NCI-H2227 (cell line): Measurements from ENCODE around the gene GPR55.
"Not testable (repeated sequence)": the region's sequence is repeated elsewhere in the genome, so short reads cannot be mapped to it uniquely, and the experiment has no call there.

Source experiments
- DNase-seq: peaks from one replicate; lab custom pipeline; 2025; ENCODE audit not compliant: unreplicated experiment; lab: John Stamatoyannopoulos, UW

GPR55 gene

DNA sequence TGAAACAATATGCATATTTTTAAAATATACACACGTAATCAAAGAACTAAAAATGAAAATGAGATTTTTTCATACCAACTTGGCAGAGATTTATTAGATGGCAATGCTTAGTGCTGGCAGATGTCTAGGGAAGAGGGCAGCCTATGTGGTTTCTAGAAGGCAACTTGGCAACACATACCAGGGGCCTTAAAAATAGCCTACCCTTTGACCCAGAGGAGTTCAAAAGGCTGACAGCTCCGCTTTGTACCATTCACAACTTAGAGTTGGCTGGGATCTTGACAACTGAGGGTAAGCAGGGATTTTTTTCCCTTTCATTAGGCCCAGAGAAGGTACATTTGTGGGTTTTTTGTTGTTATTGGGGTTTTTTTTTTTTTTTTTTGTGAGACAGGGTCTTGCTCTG is 26.4 kb upstream of the GPR55 start:
- no peak for DNase-seq

DNA sequence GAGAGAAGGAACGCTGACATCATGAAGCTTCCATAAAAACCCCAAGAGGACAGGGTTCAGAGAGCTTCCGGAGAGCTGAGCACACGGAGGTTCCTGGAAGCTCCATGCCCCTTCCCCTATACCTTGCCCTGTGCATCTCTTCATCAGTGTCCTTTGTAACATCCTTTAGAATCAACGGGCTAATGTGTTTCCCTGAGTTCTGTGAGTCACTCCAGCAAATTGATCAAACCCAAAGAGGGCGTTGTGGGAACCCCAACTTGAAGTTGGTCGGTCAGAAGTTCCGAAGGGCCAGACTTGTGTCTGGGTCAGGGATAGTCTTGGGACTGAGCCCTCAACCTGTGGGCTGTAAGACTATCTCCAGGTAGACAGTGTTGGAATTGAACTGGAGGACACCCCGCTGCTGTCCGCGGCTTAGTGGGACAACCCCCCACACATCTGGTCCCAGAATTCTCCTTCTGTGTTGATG is 25.9 kb upstream of the GPR55 start:
- no peak for DNase-seq

DNA sequence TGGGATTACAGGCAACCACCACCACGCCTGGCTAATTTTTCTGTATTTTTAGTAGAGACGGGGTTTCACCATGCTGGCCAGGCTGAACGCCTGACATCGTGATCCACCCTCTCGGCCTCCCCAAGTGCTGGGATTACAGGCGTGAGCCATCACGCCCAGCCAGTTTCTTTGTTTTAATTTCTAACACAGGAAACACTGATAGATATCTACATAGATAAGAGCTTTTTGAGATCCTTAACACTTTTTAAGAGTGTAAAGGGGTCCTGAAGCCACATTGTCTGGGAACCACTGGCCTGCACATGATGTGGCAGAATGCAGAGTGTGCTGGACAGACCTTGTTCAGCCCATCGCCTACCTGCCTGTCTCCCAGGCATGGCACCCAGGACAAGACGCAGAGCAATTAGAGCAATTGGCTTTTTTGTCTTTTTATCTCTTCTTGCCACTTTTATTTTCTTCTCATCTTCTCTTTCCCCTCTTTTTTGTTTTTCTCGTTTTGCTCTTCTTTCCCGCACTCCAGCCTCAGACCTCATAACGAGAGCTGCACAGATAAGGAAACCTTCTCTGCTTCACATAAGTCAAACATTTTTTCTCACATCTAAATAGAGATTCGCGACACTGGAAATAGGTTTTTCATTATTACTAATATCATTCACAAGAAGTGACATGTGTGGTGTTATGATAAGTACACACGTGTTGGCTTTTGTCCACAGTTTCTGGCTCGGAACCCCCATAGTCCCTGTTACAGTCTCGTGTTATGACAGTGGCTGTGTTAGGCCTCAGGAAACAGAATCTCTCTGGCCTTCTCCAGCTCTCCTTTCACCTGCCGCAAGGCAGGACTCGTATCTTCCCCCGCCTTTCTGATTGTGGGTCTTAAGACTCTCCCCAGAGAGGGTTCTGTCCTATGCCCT is 25.2 kb upstream of the GPR55 start:
- no peak for DNase-seq

DNA sequence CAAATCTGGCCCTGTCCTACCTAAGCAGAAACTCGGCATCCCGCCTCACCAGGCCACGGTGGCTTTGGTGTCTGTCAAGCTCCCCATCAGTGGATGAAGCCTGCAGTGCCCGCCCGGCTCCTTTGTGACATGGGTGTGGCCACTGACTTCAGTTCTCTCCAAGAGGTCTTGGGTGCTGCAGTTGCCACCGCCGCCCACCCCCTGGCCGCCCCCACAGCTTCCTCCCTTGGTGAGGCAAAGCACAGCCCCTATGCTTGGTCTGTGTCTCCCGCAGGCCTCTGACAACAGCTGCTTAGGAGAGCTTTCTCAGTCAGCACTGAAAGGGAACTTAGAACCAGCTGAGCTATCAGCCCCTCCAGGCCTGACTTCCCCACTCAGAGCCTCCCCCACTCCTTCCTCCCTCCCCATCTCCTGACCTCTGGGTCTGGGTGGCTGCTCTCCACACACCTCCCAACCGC is 22.9 kb upstream of the GPR55 start:
- DNase-seq = no peak

DNA sequence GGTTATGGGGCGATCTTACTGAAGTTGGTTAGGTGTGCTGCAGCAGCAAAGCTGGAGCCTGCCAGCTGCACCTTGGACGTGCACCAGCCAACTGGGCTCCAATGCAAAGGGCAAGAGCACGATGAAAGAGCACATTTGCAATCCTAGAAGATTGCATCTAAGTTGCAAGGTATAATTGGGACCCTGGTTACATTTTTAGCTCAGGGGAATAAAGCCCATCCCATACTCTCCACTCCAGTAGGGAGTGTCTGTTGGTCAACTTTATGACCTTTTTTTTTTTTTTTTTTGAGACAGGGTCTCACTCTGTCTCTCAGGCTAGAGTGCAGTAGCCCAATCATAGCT is 22.2 kb upstream of the GPR55 start:
- no peak for DNase-seq

DNA sequence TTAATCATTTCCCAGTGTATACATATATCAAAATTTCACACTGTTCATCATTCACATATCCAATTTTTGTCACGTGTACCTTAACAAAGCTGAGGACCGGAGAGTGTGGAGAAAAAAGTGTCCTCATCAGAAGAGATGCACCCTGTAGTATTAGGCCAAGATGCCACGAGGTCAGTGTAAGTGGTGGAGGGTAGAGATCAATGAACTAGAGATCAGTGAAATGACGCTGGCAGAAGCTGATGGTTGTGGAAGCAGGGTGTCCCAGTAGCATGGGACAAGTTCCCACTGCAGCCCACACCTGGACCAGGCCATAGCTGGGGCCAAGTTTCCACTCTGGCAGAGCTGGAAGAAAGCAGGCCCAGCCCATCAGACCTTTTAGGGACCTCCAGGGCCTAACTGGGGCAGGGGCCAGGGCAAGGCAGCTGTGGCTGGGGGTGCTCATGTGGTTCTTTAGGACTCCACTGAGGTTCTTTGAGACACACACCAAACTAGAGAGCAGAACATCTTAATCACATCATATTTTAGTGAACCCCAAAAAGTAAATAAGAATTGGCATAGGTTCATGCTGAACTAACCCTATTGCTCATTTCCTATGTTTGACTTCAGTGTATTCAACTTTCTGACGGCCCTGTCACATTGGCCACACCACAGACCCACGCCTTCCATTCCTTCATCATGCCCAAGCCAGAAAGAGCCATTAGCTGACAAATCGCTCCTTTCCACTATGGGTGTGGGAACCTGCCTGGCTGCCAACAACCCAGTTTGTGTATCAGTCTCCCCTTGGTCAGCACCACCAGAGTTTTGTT is 21.6 kb upstream of the GPR55 start:
- DNase-seq = no peak

DNA sequence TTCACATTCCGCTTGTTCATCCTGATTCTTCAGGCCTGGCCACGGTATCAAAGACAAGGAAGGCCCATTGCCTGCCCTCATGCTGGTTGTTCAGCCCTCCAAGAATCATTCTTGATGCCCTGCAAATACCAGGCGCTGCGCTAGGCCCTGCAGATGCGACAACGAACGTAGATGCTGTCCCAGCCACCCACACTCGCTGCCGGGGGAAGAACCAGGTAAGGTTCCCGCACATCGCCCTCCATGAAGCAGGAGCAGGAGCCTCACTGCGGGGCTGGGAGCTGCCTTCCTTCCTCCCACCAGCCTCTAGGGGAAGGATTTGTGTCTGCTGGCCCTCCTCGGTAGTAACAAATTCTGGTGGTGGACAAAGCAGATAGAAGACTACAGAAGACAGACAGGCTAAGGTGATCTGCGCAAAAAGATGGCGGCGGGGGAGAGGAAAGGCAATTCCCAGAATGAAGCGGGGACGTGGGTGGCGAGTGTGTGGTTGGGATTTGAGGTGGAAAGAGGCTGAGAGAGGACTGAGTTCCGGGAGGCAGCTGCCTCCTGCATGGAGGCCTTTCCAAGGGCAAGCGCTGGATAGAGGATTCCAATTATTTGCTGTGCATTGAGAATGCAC is 19.8 kb upstream of the GPR55 start:
- DNase-seq = no peak

DNA sequence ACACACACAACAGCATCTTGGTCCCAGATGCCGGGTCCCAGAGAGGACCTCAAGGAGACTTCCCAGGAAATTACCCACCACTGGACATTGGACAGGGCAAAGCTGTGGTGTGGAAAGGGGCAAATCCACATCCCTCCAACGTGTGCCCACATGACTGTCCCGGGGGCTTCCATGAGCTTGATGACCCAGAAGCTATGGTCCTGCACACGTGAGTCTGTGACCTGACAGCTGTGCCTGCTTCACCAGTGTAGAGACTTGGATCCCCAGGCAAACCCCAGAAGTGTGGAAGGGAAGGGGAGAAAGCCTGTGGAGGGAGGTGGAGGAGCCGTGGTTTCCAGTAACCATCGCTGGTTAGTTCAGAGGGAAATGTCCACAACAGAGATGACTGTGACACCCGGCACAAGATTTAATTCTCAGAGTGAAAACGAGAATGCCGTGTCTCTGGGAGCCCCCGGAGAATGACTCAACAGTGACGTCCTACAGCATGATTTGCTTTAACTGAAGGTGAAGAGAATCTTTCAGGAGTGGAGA is 19.1 kb upstream of the GPR55 start:
- no peak for DNase-seq

DNA sequence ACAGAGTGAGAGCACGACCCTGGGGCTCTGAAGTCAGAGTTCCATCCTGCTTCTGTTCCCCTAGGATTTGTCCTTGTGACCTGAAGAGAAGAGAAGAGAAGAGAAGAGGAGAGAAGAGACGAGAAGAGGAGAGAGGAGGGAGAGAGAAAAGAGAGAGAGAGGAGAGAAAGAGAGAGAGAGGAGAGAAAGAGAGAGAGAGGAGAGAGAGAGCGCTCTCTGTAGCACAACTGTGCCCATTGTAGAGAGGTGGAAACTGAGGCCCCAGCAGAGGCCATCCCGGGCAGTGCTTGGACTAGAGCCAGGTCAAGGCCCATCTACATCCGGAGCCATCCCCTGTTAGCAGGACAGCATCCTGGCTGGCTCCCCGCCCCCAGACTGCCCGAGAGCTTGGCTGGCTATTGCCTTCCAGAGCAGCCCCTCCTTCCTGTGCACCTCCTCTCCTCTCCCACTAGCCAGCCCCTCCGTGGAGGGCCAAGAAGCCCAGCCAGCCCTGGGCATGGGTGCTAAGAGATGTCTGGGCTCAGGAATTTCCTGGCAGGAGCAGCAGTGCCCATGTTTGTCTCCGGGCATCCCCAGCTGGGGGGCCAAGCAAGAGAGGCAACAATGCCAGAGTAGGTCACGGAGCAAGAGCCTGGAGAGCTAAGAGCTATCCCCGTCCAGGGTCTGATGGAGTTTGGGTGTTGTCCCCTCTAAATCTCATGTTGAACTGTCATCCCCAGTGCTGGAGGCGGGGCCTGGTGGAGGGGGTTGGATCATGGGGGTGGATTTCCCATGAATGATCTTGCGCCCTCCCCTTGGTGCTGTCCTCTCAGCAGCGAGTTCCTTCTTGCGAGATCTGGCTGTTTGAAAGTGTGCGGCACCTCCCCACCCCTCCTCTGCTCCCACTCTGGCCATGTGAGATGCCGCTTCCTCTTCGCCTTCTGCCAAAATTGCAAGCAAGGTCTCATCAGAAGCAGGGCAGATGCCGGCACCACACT is 18.2 kb upstream of the GPR55 start:
- DNase-seq = no peak

DNA sequence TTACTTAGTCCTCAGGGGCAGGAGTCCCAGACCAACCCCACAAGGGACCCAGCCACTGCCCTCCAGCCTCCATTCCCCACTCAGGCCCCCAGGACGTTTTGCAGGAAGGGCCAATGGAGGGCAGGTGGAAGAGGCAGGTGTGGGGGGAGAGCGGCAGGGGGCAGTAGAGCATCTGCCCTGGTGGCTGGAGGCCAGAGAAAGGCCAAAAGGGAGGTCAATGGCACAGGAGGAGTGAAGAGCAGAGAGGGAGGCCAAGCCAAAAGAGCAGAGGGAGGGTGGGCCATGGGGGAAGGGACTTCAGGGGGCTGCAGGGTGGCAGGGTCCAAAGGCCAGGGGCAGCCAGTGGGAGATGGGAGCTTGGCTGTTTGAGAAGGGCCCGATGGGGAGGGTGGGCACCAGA is 17.3 kb upstream of the GPR55 start:
- no peak for DNase-seq

DNA sequence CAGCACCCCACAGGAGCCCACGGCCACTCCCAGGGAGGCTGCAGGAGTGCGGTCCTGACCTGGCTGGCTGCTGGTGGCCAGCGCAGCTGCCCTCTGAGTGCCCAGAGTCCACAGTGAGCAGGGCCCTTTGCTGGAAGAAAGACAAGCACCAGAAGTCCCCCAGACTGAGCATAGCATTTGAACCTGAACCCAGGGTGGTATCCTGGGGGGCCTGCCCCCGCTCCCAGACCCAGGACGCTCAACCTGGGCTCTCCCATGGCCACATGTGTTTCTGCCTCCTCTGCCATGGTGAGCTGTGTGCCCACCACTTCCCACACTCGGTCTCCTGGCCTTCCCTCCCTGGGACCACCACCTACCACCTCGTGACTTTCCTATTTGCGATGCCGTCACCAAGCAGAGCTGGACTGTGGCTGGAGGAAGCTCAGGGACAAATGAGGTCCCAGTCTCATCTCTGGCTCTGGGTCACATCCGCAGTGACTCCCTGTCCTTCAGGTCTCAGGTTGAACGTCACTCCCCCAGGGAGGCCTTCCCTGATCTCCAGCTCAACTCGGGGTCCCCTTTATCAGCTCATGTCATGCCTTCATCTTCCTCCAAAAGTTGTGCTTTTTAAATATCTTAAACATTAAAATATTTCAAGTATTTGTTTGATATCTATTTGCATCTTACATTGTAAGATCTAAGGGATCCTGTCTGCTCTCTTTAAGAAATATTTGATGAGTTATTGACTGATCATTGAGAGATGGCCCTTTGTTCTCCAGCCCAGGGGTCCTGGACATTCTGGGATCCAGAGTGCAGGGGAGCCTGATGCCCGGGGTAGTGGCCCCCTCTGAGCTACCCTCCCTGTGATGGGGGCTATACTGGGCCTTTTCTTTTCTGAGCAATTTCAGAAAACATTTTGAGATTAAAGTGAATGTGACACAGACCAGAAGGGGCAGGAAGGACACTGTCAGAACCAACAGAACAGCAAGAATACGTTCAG is 16.4 kb upstream of the GPR55 start:
- DNase-seq = no peak

DNA sequence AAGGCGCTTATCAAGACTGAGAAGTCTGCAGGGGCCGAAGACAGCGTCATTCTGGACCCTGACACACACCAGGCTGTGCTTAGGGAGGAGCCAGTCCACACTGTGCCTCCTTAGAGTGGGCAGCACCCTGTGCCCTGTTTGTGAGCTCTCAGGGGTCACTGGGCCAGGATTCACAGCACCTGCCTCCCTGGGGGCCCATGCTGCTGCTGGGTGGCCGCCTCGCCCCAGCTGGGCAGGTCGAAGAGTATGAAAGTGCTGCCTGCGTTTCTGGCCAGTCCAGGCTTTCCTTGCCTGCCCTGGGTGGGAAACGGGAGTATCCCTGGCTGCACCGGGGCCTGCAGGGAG is 15.4 kb upstream of the GPR55 start:
- no peak for DNase-seq

DNA sequence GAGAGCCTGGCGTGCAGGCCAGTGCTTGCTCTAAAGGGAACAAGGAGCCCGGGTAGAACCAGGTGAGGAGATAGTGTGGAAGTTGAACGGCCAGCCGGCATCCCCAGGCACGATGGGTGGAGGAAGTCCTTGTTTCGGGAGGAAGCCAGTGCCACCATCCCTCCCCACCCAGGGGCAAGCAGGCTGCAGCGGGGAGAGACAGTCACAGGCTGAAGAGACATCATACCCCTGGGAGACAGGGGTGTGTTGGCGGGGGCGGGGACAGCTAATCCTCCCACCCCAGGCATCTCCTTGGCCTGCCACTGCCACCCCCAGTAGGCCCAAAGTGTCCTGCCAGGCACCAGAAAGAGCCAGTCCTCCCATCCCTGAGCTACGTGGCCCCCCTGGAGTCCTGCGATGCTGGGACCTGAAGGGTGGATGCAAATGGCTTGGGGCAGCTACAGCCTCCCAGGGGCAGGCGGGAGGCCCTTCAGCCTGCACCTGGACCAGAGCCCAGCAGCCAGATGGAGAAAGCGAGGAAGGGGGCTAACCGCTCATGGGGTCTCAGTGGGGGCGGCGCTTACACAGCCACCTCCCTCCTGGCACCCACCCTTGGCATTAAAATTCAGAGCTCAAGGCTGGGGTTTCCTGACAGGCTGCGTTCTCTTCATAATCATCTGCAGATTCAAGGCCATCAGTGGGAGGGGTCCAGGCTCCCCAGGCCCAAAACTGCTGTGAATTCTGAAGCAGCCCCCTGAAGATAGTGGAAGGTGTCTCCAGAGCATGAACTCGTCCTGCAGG is 14.8 kb upstream of the GPR55 start:
- no peak for DNase-seq

DNA sequence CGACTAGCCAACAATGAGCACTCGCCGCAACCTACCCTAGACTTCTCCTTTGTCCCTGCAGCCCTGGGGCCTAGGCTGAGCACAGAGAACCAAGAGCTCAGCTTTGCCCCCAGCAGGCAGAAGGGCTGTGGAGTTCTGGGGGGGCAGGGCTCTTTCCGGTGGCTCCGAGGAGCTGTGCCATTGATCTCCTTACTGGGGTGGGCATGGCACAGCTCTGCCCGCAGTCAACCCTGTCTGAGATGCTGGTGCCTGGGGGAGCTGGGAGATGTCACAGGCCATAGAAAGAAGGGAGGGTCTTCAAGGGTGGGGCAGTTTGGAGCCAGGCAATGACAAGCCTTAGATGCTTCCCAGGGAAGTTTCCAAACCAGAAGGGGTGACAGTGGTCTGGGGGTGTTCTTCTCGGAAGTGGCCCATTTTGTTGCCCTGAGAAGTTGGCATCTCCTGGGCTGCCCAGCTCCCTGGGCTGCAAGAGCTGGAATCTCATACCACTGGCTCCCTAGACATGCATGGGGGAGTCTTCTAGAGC is 14.1 kb upstream of the GPR55 start:
- DNase-seq = no peak

DNA sequence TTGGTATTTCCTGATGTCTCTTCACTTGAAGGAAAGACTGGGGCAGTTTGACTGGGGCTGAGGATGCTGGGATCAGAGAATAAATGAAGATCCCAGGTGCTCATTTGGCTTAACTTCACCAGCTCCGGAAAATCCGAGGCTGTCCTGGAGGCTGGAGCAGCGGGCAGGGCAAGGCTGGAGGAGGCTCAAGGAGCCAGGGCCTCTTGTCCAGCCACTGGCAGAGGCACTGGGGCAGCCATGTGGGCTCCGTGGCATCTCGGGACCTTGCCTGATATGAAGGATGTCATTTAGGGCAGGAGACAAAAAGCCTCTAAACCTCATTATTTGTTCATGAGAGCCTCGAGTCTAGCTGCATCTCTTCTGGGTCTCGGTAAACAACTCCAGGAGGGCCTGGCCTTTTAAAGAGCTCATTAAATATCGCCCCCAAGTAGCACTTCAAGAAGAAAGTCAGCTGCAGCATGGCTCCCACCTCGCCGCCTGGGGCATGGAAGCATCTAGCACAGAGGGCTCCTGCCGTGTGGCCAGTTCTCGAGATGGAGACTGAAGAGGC is 13.5 kb upstream of the GPR55 start:
- no peak for DNase-seq

DNA sequence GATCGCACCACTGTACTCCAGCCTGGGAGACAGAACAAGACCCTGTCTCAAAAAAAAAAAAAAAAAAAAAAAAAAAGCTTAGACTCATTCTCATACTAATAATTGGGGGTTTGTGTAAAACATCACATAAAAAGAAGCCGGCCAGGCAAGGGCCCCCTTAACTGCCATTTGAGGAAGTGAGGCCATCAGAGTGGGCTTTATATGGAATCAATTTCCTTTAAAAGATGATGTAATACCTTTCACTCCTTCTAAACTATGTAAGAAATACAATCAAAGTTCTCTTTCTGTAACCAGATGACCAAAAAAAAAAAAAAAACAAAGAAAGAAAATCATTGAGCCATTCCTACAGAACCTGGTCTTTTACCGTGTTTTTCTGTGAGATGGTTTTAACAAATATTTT is 13.1 kb upstream of the GPR55 start:
- DNase-seq = no peak

DNA sequence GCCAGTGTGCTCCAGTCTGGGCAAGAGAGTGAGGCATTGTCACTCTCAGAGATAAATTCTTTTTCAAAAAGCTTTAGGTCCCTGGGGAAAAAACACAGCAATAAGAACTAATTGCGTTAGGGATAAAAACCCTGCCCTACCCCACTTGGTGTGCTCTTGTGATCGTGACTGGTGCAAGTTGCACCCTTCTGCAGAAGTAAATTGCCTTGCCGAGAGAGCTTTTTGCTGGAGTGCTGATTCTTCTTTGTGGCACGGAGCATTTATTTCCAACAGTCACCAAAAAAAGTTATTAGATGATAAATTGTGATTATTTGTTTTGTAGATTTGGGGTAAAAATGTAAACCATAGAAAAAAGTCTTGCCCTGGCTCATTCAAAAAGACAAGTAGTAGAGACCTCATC is 12.3 kb upstream of the GPR55 start:
- no peak for DNase-seq

DNA sequence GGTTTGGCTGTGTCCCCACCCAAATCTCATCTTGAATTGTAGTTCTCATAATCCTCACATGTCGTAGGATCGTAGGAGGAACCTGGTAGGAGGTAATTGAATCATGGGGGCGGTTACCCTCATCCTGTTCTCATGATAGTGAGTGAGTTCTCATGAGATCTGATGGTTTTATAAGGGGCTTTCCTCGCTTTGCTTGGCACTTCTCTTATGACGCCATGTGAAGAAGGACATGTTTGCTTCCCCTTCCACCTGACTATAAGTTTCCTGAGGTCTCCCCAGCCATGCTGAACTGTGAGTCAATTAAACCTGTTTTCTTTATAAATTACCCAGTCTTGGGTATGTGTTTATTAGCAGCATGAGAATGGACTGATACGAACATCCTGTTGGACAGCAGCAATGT is 11.2 kb upstream of the GPR55 start:
- not testable (repeated sequence) for DNase-seq
